Erythroblast (primary cell): ENCODE measurements around the gene UNK.

Experiments
- GATA1 ChIP-seq: IDR thresholded peaks from 2 replicates; pipeline ENCODE4 v1.6.1; 2011; ENCODE audit warnings: low read depth, mild to moderate bottlenecking, control low read depth, low read length, moderate library complexity
- POLR2A ChIP-seq: IDR thresholded peaks from 2 replicates; pipeline ENCODE4 v1.6.1; 2011; ENCODE audit warnings: mild to moderate bottlenecking, low read length

DNA sequence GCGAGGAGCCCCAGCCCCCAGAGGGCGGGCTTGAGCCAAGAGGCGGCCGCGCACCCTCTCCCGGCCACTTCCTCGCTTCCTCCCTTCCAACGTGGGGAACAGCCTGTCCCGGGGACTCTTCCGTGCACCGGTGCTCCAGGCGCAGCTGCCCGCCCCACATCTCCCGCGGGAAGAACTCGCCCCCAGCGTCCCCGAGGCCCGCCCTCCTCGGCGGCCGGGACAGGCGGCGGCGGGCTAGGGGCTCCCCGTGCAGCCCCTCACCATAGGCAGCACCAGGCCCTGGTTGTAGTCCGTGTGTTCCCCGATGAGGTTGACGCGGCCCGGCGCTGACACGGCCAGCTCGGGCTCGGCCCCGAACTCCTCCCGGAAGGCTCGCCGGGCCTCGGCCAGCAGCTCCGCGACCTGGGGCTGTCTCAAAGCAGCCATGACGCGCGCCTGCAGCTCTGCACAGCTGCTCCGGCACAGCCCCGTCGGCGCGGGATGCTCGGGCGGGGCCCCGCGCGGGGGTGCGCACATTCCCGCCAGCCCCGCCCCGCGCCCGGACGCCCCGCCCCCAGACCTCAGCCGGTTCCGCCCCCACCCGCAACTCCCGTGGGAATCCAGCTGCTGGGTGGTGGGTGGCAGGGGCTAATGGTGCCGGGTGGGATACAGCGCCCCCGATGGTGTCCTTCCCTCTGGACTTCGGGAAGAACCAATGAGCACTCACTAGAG, 19.7 kb upstream of the UNK start, which contains the start of gene GALK1:
- no peak for TF ChIP-seq POLR2A
- no peak for TF ChIP-seq GATA1
